ENCODE measurements around the gene GORAB. TPM values are rescaled to one million over a fixed set of nuclear protein-coding genes. Genes with fewer than 3 reads are reported as not detected.

Gene GORAB
- polyA plus RNA-seq, 3 donors: 18.6 to 22.7 (median 21.7) TPM

DNA sequence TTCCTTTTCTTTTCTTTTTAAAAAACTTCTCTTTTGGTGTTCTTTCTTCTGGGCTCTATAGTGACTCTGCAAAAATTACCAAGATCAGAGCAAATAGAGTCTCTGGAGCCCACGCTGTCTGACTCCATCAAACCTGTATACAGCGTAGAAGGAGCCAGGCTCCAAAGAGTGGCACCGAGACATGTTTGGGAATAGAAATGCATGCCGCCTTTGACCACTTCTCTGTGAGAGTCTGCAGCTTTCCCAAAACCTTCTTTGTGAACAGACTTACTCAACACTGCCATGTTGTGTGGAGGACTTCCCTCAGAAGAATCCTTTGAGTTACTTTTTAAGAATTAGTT lies 55.3 kb downstream of the GORAB start:
- DNase-seq: no peak

DNA sequence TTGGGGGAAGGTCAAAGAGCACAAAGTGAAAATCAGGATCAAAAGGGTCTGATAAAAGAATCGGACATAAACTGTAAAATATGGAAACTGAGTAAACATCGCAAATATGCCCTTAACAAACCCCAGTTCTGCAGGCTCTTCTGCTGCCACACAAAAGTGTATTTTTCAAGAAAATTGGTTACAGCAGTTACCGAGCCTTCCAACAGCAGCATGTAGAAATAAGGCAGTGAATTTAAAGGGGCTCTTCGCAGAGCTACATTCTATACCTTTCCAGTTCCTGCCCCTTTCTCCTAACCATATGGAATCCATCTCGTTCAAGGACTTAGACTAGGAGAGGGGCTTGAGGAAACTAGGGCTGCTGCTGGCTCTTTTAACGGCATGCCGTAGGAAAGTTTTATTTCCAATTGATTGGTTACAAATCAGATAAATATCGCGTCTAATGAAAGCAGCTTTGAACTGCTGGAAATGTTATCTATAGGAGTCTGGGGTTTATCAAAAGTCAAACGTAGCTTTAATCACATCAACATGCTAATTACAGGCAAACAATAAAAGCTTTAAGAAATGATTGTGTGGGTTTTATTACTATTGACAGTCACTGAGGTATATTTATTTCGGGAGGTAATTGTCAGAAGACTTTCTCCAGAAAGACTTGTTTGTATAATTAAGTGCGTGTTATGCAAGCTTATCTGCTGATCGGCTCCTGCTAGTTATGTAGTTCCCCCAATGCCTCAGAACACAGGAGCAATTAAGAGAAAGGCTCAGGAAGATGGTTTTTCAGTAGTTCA lies 59.1 kb downstream of the GORAB start:
- no peak for DNase-seq

DNA sequence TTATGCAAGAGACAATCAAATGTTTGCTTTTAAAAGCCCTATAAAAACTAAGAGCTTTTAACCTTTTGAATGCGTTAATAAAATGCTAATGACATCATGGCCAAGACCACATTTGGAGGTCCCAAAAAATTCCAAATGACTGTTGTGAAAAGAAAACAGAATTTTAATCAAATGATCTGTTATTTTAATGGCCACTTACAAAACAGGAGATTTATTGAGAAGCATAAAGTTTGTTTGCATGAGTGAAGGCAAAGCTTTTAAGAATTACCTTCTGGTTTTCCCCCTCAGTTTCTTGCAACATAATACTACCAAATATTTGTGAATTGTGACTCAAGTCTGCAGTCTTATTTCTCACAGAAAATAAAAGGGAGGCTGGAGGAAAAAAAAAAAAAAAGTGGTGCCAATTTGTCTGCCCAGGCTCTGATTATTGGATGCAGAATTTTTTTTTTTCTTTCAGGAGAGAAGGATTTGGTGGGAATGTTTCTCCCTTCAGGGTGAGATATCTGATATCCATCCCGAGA lies 60.7 kb downstream of the GORAB start:
- no peak for DNase-seq

DNA sequence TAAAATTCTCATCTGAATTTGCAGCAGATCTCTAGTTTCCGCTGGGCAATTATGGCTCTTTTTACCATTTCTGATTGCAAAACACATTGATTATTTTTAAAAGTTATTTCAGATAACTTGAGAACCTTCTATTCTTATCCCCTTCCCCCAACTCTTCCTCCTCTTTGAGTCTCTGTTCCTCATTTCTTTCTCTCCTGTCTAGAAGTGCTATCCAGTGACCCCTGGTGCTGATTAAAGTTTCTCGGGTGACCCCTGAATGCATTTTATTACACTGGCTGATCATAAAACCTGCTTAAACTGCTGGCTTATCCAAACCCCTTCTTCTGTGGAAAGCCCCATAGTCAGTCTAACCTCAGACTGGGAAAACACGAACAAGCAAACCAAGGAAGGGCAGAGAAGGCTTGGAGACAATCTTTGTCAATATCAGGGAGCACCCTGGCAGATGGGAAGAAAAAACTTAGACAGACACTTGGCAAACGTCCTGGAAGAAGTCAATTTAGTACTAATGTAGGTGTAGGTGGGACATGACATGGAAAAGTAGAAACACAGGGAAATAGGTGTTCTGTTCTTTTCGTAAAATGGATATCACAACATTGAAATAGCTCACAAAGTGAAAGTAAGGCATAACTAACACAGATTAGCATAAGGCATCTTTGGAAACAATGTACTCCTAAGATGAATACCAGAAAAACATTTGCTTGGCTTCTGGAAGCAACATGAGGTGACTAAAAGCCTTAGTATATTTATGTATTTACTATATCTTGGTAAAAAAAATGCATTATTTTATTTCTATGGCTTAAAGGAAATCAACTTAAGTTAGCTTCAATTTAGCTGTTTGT lies 61.4 kb downstream of the GORAB start:
- DNase-seq: peak; percentile 46

DNA sequence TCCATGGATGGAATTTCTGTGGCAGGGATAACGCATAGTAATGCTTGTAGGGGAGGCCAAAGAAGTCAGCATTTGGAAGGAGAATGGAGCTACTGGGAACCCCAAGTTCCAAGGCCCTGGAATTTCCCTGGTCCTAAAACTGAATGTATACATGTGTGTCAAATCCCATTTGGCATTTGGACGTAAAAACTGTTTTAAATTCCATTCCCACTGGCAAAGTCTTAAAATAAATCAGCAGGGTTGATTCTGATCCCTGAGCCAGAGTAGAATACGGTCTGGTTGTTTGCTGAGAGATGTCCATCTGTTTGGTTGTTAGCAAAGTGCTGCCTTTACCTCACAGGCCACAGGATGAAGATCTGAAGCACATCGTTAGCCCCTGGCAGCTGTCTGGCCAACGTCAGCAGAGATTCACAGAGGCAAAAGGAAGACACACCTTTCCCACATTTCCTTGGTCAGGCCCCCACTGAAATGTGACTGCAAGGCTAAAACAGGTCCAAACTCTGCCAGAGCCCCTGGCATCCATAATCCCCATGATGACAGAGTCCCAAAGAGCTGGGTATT lies 62.2 kb downstream of the GORAB start:
- DNase-seq: no peak

DNA sequence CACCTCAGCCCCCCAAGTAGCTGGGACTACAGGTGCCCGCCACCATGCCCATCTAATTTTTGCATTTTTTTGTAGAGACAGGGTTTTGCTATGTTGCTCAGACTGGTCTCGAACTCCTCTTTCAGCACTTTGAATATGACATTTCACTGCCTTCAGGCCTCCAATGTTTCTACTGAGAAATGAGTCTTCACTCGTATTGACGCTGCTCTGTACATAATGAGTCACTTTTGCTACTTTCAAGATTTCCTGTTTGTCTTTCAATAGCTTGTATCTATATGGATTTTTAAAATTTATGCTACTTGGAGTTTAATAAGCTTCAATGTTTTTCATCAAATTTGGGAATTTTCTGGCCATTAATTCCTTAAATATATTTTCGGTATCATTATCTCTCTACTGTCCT lies 64.7 kb downstream of the GORAB start:
- no peak for DNase-seq

DNA sequence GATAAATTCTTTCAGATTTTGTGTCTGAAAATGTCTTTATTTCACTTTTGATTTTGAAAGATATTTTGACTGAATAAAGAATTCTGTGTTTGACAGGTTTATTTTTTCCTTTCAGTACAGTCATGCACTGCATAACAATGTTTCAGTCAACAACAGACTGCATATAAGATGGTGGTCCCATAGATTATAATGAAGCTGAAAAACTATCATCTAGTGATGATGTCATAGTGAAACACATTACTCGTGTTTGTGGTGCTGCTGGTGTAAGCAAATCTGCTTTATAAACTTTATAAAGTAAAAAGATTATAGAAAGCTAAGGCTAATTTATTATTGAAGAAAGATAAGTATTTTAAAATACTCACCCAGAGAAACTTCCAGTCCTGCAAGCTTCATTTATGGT lies 66.7 kb downstream of the GORAB start:
- no peak for DNase-seq

DNA sequence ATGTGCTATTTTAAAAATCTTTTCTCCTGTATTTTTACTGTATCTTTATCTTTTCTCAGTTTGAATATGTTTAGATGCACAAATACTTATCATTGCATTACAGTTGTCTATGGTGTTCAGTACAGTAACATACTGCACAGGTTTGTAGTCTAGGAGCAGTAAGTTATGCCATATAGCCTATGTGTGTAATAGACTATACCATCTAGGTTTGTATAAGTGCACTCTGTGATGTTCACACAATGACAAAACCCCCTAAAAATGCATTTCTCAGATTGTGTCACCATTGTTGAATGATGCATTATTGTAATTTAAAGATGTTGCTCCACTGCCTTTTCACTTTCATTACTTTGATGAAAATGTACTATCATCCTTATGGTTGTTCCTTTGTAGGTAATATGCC lies 67.1 kb downstream of the GORAB start:
- DNase-seq: no peak

DNA sequence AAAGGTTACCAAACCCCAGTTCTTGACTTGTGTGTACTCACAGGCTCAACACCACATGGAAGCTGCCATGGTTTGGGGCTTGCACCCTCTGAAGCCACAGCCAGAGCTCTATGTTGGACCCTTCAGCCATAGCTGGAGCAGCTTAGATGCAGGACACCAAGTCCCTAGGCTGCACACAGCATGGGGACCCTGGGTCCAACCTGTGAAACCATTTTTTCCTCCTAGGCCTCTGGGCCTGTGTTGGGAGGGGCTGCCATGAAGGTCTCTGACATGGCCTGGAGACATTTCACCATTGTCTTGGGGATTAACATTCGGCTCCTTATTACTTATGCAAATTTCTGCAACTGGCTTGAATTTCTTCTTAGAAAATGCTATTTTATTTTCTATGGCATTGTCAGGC lies 69.9 kb downstream of the GORAB start:
- no peak for DNase-seq

Other genes with a start within 250 kb of the GORAB start
- gene PRRX1, start 132.0 kb downstream of the GORAB start, polyA plus RNA-seq (ENCODE audit: insufficient read length in 3 of 3): 1 to 10 TPM in 2 of 3 donors, under 1 TPM in 1; 0.96 to 3.4 (median 1.2) TPM

Data from renal pelvis (tissue), 4 donors.